ENCODE data around the gene C1QTNF5.
A peak's percentile ranks its signal among the peaks of the same experiment; 100 is the strongest.

The C1QTNF5 gene

GRCh38 chr11:119336744-119337469 is 3.8 kb downstream of the C1QTNF5 start:
- DNase-seq: no peak

- DNase-seq: no peak
Measured at GRCh38 chr11:119335655-119336543, 4.8 kb downstream of the C1QTNF5 start.

GRCh38 chr11:119335091-119335654 is 5.5 kb downstream of the C1QTNF5 start:
- DNase-seq: no peak

- DNase-seq: peak; percentile 97
Measured at GRCh38 chr11:119334174-119334930, 6.3 kb downstream of the C1QTNF5 start, which contains the start of gene RNF26. Gene RNF26, plus strand, starts transcription at chr11:119334527. Its CDS starts 596 bp downstream, at chr11:119335123.

GRCh38 chr11:119332111-119332765 is 8.4 kb downstream of the C1QTNF5 start:
- DNase-seq: no peak

- DNase-seq: no peak
Measured at GRCh38 chr11:119330237-119330636, 10.4 kb downstream of the C1QTNF5 start.

- no peak for DNase-seq
Measured at GRCh38 chr11:119329320-119329719, 11.4 kb downstream of the C1QTNF5 start.

GRCh38 chr11:119324189-119324588 is 16.5 kb downstream of the C1QTNF5 start:
- no peak for DNase-seq

GRCh38 chr11:119323532-119324033 is 17.1 kb downstream of the C1QTNF5 start:
- peak; percentile 79 for DNase-seq

- DNase-seq: no peak
Measured at GRCh38 chr11:119322921-119323531, 17.7 kb downstream of the C1QTNF5 start.

- DNase-seq: no peak
Measured at GRCh38 chr11:119322360-119322739, 18.3 kb downstream of the C1QTNF5 start.

- peak; percentile 55 for DNase-seq
Measured at GRCh38 chr11:119320776-119321524, 19.7 kb downstream of the C1QTNF5 start.

- no peak for DNase-seq
Measured at GRCh38 chr11:119320240-119320775, 20.4 kb downstream of the C1QTNF5 start.

- DNase-seq: no peak
Measured at GRCh38 chr11:119319700-119320239, 20.9 kb downstream of the C1QTNF5 start.

GRCh38 chr11:119319136-119319699 is 21.5 kb downstream of the C1QTNF5 start:
- no peak for DNase-seq

GRCh38 chr11:119318240-119319135 is 22.2 kb downstream of the C1QTNF5 start:
- peak; percentile 59 for DNase-seq

GRCh38 chr11:119317592-119318239 is 23.0 kb downstream of the C1QTNF5 start:
- DNase-seq: no peak
